MCF 10A (cell line): Measurements from ENCODE around the gene STAT5B. TPM values are rescaled to one million over a fixed set of nuclear protein-coding genes. Genes with fewer than 3 reads are reported as not detected.
A peak's percentile ranks its signal among the peaks of the same experiment; 100 is the strongest.

ENCODE experiments used
- BruUV-seq: library from RNA; stranded (reverse); fragments of 400-500 nt; replicated peaks from 2 replicates; lab custom pipeline; 2021; lab: Mats Ljungman, UMichigan
- CTCF ChIA-PET: fragments of 300-600 bp; sonication (Branson Sonifier 250); formaldehyde crosslinking; extraction: SDS; loops from one replicate; lab custom pipeline; 2021; ENCODE audit warnings: antibody characterized with exemption, inconsistent platforms; lab: Yijun Ruan, JAX
- POLR2A ChIA-PET: fragments of 300-600, 350-650 bp; sonication (Branson Sonifier 250); formaldehyde crosslinking; extraction: SDS; loops from one replicate; lab custom pipeline; 2020; ENCODE audit warnings: antibody characterized with exemption, inconsistent platforms; lab: Yijun Ruan, JAX
- DNase-seq: peaks from one replicate; pipeline ENCODE4 v3.0.0-alpha.2; 2018; ENCODE audit not compliant: unreplicated experiment
- H3K27ac Mint-ChIP-seq: one replicate; pipeline ENCODE4 v1.8.0; 2022; ENCODE audit warnings: mild to moderate bottlenecking, low read depth, mixed read lengths; ENCODE audit not compliant: unreplicated experiment
- H3K27me3 Mint-ChIP-seq: one replicate; pipeline ENCODE4 v1.8.0; 2022; ENCODE audit warnings: mixed read lengths; ENCODE audit not compliant: insufficient read depth, unreplicated experiment
- H3K36me3 Mint-ChIP-seq: one replicate; pipeline ENCODE4 v1.8.0; 2022; ENCODE audit warnings: mild to moderate bottlenecking, moderate library complexity, mixed read lengths; ENCODE audit not compliant: insufficient read depth, unreplicated experiment
- H3K4me1 Mint-ChIP-seq: one replicate; pipeline ENCODE4 v1.8.0; 2022; ENCODE audit warnings: mixed read lengths; ENCODE audit not compliant: insufficient read depth, unreplicated experiment
- H3K4me3 Mint-ChIP-seq: one replicate; pipeline ENCODE4 v1.8.0; 2022; ENCODE audit warnings: mild to moderate bottlenecking, moderate library complexity, mixed read lengths; ENCODE audit not compliant: unreplicated experiment
- H3K9me3 Mint-ChIP-seq: one replicate; pipeline ENCODE4 v1.8.0; 2022; ENCODE audit warnings: mixed read lengths; ENCODE audit not compliant: unreplicated experiment
- intact Hi-C: fragments of 100-400 bp; cut with micrococcal nuclease; formaldehyde crosslinking; loops from 2 replicates; pipeline ENCODE4 v1.14.1; 2022
- total RNA-seq: library from RNA; stranded (reverse); gene quantifications from 2 replicates; pipeline ENCODE4 v1.2.3, GENCODE V29; 2022
- TF ChIP-seq, protein P1 (sequence below): fragments of 200-600 bp; IDR thresholded peaks from one replicate; pipeline ENCODE4 v1.8.0; 2022; ENCODE audit warnings: antibody characterized with exemption, mild to moderate bottlenecking; ENCODE audit not compliant: unreplicated experiment

Gene STAT5B
- total RNA-seq, 1 experiment from 2014 or later, result 29.8 TPM

DNA sequence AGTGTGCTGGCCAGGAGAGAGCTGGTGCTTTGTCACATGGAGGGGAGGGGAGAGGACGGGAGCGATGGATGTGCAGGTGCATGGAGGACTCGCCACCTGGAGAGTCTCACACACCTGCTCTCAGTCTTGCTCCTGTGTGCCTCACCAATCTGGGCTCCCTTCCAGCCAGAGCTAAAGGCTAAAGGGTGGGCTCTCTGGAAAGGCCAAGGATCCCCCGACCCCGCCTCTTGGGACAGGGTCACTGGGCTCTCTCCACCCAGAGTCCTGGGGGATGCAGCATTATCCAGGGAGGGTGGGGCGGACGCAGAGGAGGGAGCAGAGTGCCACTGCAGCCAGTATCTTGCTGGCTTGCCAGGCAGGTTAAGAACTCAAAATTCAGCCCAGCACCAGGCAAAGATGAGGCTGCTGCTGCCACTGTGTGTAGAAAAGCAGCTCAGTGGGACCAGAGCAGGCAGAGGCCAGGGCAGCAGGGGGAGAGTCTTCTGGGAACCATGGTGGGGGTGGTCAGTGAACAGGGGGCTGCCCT is 5.4 kb upstream of the STAT5B start:
- no TSS peak for BruUV-seq
- H3K4me3 Mint-ChIP-seq, result no peak overlapping the region

DNA sequence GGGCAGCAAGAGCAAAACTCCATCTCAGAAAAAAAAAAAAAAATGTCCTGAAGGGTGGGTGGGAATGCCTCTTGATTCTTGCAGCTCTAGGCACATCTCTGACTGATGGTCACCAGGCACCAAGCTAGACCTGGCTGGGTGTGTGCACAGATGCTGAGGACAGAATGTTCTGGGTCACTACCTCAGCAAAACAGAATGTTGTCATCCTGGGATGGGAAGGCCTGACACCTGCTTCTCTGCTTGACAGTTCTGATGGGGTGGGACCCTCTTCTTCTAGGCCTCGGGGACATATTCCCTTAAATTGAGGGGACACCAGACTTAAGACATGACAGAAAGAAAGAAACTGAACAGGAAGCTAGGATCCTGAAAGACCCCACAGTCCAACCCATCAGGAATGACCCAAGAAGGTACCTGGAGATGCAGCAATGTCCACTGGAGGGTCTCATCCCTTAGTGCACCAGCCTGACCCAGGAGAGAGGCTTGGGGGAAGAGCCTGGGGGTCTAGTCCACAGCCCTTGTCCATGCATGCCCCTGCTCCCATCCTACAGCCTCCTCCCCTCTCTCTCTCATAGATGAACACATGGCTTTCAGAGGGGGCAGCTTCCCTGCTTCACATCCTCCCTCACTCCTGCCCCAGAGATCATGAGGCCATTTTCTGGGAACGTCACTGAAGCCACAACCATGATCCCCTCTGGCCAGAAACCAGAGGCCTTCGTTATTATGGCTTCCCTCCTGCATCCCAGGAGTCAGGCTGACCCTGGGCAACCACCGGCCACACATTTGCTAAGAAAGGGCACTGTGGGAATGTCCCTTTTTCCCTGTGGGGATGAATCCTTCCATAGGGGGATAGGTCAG is 3.8 kb upstream of the STAT5B start:
- intact Hi-C loops, result no loop called here

More for the DNA sequence above, 5.4 kb upstream of the STAT5B start:
- CTCF ChIA-PET, result interaction anchor here (0.6 kb wide), 1 partner anchor 154 kb away, joined by 3 read pairs; no protein-coding TSS in a partner anchor
- TF ChIP-seq, protein P1, sequence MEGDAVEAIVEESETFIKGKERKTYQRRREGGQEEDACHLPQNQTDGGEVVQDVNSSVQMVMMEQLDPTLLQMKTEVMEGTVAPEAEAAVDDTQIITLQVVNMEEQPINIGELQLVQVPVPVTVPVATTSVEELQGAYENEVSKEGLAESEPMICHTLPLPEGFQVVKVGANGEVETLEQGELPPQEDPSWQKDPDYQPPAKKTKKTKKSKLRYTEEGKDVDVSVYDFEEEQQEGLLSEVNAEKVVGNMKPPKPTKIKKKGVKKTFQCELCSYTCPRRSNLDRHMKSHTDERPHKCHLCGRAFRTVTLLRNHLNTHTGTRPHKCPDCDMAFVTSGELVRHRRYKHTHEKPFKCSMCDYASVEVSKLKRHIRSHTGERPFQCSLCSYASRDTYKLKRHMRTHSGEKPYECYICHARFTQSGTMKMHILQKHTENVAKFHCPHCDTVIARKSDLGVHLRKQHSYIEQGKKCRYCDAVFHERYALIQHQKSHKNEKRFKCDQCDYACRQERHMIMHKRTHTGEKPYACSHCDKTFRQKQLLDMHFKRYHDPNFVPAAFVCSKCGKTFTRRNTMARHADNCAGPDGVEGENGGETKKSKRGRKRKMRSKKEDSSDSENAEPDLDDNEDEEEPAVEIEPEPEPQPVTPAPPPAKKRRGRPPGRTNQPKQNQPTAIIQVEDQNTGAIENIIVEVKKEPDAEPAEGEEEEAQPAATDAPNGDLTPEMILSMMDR, result no peak
- POLR2A ChIA-PET, result interaction anchor here (0.6 kb wide), 2 partner anchors 18 to 1296 kb away, joined by 3 read pairs; no protein-coding TSS in a partner anchor
- Mint-ChIP-seq H3K9me3 (no peaks in the 10 kb centered on the region), H3K27me3 (peaks cover 2% of the 10 kb centered on the region), H3K27ac (no peak overlapping the region), H3K36me3 (no peaks in the 10 kb centered on the region), H3K4me1 (peaks cover 15% of the 10 kb centered on the region)
- intact Hi-C loops, result no loop called here
- no peak for DNase-seq

DNA sequence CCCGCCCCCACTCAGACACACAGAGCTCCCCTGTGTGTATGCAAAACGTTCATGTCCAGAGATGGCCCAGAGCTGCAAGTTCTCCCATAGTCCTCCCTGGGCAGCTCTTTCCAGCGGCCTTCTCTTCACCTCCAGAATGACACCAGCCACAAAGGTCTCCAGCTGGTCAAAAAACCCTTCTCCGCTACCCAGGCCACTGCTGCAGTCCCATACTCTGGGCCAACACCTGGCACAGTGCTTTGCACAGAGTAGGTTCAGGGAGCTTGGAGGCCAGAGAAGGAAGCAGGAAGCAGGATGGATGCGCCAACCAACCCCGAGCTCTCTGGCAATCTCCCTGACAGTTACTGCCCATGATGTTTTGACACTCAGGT is 1.1 kb upstream of the STAT5B start:
- Mint-ChIP-seq H3K4me3 (peak overlapping the region; percentile 84), H3K4me1 (peaks cover 37% of the 10 kb centered on the region), H3K27ac (peak overlapping the region; percentile 89), H3K36me3 (no peaks in the 10 kb centered on the region), H3K9me3 (no peaks in the 10 kb centered on the region), H3K27me3 (no peaks in the 10 kb centered on the region)
- TF ChIP-seq, protein P1, result no peak
- intact Hi-C loops, result no loop called here
- BruUV-seq, result no TSS peak
- POLR2A ChIA-PET, result interaction anchor here (0.5 to 3.2 kb wide), 13 partner anchors 8 to 496 kb away, joined by 3 to 19 read pairs (median 3); partner anchors contain the start of genes CAVIN1, DNAJC7, GHDC and STAT3
- CTCF ChIA-PET, result interaction anchor here (0.6 to 1.4 kb wide), 4 partner anchors 10 to 147 kb away, joined by 3 to 4 read pairs (median 3); no protein-coding TSS in a partner anchor
- DNase-seq, result no peak

More for the DNA sequence above, 3.8 kb upstream of the STAT5B start:
- BruUV-seq, result no TSS peak
- POLR2A ChIA-PET, result no interaction called here
- CTCF ChIA-PET, result interaction anchor here (1.0 kb wide), 1 partner anchor 120 kb away, joined by 6 read pairs; no protein-coding TSS in a partner anchor
- Mint-ChIP-seq H3K9me3 (no peaks in the 10 kb centered on the region), H3K27me3 (no peaks in the 10 kb centered on the region), H3K4me1 (peaks cover 22% of the 10 kb centered on the region), H3K27ac (no peak overlapping the region), H3K4me3 (no peak overlapping the region), H3K36me3 (no peaks in the 10 kb centered on the region)
- TF ChIP-seq, protein P1, result no peak
- no peak for DNase-seq
